ENCODE results near the gene FGFR3. TPM values are rescaled to one million over a fixed set of nuclear protein-coding genes. Genes with fewer than 3 reads are reported as not detected.

The FGFR3 gene
- total and polyA plus RNA-seq, 2 of the 4 experiments (the other 2 are of a cell fraction), result 0.18 to 0.67 TPM

DNA sequence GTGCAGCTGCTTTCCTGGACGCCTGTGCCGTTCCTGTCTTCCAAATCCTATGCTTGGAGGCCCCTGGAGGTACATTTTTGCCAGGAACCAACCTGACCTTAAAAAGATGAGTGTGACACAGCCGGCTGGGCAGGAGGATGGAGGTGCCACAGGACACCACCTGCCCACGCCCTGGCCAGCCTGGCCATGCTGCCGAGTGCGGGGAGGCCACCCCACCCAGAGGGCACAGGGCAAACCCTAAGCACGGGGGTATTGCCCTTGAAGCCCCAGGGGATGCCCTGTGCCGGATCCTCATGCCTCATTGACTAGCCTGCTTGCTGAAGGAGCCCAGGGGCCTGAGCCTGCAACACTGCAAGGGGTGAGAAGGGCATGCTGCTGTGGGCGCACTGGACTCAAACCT lies 20.1 kb downstream of the FGFR3 start:
- no peak overlapping the region for H3K4me3 ChIP-seq (ENCODE audit: insufficient read depth, low read depth, low read length)
- ATAC-seq (ENCODE audit: low read depth), result no peak
- H4K20me1 ChIP-seq (ENCODE audit: insufficient read depth, low read length), result peaks cover 16% of the 10 kb centered on the region
- H3K9me3 ChIP-seq (ENCODE audit: control insufficient read depth, insufficient read depth, low read length), result no peaks in the 10 kb centered on the region
- no peak overlapping the region for H3K27ac ChIP-seq (ENCODE audit: insufficient read depth, low read length)
- peaks cover 41% of the 10 kb centered on the region for H3K36me3 ChIP-seq (ENCODE audit: control insufficient read depth, insufficient read depth, low read length)
- H3K14ac ChIP-seq (replicated peaks; ENCODE audit: low read depth, low read length), result no peak overlapping the region
- 92% methylated on average over 4 of the region's 9 CpGs; no CpG with 5 or more reads in 1 of the 2 experiments for WGBS, 2 experiments (ENCODE audit: extremely low coverage in 2 of 2, insufficient read length in 1 of 2)
- no peaks in the 10 kb centered on the region for H3K27me3 ChIP-seq (ENCODE audit: control insufficient read depth, insufficient read depth, low read length)
- no peak overlapping the region for H4K91ac ChIP-seq (ENCODE audit: insufficient read depth, low read depth, low read length)
- no peak overlapping the region for H2BK15ac ChIP-seq (ENCODE audit: low read depth, low read length)
- BruUV-seq (replicated peaks), result no TSS peak
- intact Hi-C loops (cut with micrococcal nuclease), result loop anchor here (5.0 kb wide), 1 partner anchor 99 kb away; no protein-coding TSS in a partner anchor
- no peak overlapping the region for H3K18ac ChIP-seq (ENCODE audit: low read depth, low read length)
- in situ Hi-C loops (cut with MboI; ENCODE audit: low sequenced_read_pairs), result loop anchor here (5.0 kb wide), 1 partner anchor 71 kb away; no protein-coding TSS in a partner anchor
- H3K56ac ChIP-seq (ENCODE audit: extremely low read depth, insufficient read depth, low read length), result no peak overlapping the region
- H3K4me2 ChIP-seq (ENCODE audit: low read depth, low read length), result no peak overlapping the region
- H2BK5ac ChIP-seq (ENCODE audit: low read depth, low read length, poor library complexity, severe bottlenecking), result no peak overlapping the region
- dilution Hi-C loops (cut with HindIII; ENCODE audit: low sequenced_read_pairs, unreplicated experiment), result no loop called here
- DNase-seq, result no peak
- no peak overlapping the region for H3K9ac ChIP-seq (ENCODE audit: low read depth, low read length)
- no peak overlapping the region for H3K4ac ChIP-seq (ENCODE audit: low read depth, low read length)
- no peak for TF ChIP-seq RAD21 (IDR thresholded peaks at IDR 0.05; ENCODE audit: low read length)
- TF ChIP-seq SMC3 (IDR thresholded peaks at IDR 0.05; ENCODE audit: low read depth, low read length), result no peak
- no peak for TF ChIP-seq CHD1 (IDR thresholded peaks at IDR 0.05; ENCODE audit: low read depth, low read length)
- no peak for TF ChIP-seq MXI1 (IDR thresholded peaks at IDR 0.05; ENCODE audit: borderline replicate concordance, low read depth, low read length)
- no peak for TF ChIP-seq MAZ (IDR thresholded peaks at IDR 0.05; ENCODE audit: borderline replicate concordance, low read depth, low read length)
- no peak for TF ChIP-seq RCOR1 (IDR thresholded peaks at IDR 0.05; ENCODE audit: insufficient replicate concordance, low read length)
- TF ChIP-seq, protein P1, sequence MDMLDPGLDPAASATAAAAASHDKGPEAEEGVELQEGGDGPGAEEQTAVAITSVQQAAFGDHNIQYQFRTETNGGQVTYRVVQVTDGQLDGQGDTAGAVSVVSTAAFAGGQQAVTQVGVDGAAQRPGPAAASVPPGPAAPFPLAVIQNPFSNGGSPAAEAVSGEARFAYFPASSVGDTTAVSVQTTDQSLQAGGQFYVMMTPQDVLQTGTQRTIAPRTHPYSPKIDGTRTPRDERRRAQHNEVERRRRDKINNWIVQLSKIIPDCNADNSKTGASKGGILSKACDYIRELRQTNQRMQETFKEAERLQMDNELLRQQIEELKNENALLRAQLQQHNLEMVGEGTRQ (IDR thresholded peaks at IDR 0.05; ENCODE audit: low read depth, low read length), result no peak
- H2AFZ ChIP-seq (replicated peaks; ENCODE audit: low read length, poor library complexity), result no peak overlapping the region
- no peak overlapping the region for H2AK9ac ChIP-seq (replicated peaks; ENCODE audit: low read depth, low read length, poor library complexity)
- H3K9me1 ChIP-seq (ENCODE audit: insufficient read depth, low read length), result no peaks in the 10 kb centered on the region
- no peak overlapping the region for H2BK20ac ChIP-seq (ENCODE audit: low read depth, low read length)
- no peaks in the 10 kb centered on the region for H3K79me1 ChIP-seq (ENCODE audit: low read depth in 1 of 2, low read length in 2 of 2)
- ChIA-PET POLR2A (ENCODE audit: unreplicated experiment) (no interaction called here), CTCF (interaction anchor here (0.6 kb wide), 1 partner anchor 1256 kb away, joined by 4 read pairs; no protein-coding TSS in a partner anchor)
- H3K23ac ChIP-seq (ENCODE audit: low read depth, low read length), result no peak overlapping the region
- H2BK120ac ChIP-seq (ENCODE audit: low read depth, low read length), result no peak overlapping the region
- H3K4me1 ChIP-seq (ENCODE audit: control insufficient read depth, insufficient read depth, low read length), result no peaks in the 10 kb centered on the region
- no peak overlapping the region for H2AK5ac ChIP-seq (ENCODE audit: low read depth, low read length)
- no peak overlapping the region for H4K5ac ChIP-seq (ENCODE audit: low read depth, low read length)
- H4K8ac ChIP-seq (ENCODE audit: low read depth in 2 of 2, low read length in 2 of 2), result no peak overlapping the region
